T-helper 1 cell treated with Interleukin-12 subunit alpha and Interleukin-12 subunit beta and Interleukin-4 antibody, amounts not matched to agents 30 μg/mL and 1 μg/mL, for 36 hours (primary cell): ENCODE measurements around the gene CHRNA9.

Experiments
- H3K27ac Mint-ChIP-seq: one replicate; pipeline ENCODE4 v1.8.0; 2021; ENCODE audit warnings: mild to moderate bottlenecking, mixed read lengths
- H3K27me3 Mint-ChIP-seq: one replicate; pipeline ENCODE4 v1.8.0; 2021; ENCODE audit warnings: low read depth, mixed read lengths
- H3K36me3 Mint-ChIP-seq: one replicate; pipeline ENCODE4 v1.8.0; 2021; ENCODE audit warnings: low read depth, mixed read lengths
- H3K4me1 Mint-ChIP-seq: one replicate; pipeline ENCODE4 v1.8.0; 2021; ENCODE audit warnings: low read depth, mixed read lengths
- H3K4me3 Mint-ChIP-seq: one replicate; pipeline ENCODE4 v1.8.0; 2021; ENCODE audit warnings: mild to moderate bottlenecking, moderate library complexity, mixed read lengths
- H3K9me3 Mint-ChIP-seq: one replicate; pipeline ENCODE4 v1.8.0; 2021; ENCODE audit warnings: mixed read lengths

Gene CHRNA9

GRCh38 chr4:40321574-40322275, 13.4 kb upstream of the CHRNA9 start:
- Mint-ChIP-seq H3K4me1 (peaks cover 34% of the 10 kb centered on the region), H3K27me3 (no peaks in the 10 kb centered on the region), H3K27ac (peak overlapping the region; percentile 17), H3K9me3 (no peaks in the 10 kb centered on the region), H3K36me3 (no peaks in the 10 kb centered on the region), H3K4me3 (no peak overlapping the region)

- H3K9me3 Mint-ChIP-seq, result no peaks in the 10 kb centered on the region
- H3K4me1 Mint-ChIP-seq, result peaks cover 28% of the 10 kb centered on the region
- no peaks in the 10 kb centered on the region for H3K36me3 Mint-ChIP-seq
- no peak overlapping the region for H3K4me3 Mint-ChIP-seq
- no peak overlapping the region for H3K27ac Mint-ChIP-seq
- H3K27me3 Mint-ChIP-seq, result no peaks in the 10 kb centered on the region
Observed at GRCh38 chr4:40322811-40323210, 12.3 kb upstream of the CHRNA9 start.

GRCh38 chr4:40323866-40324265, 11.3 kb upstream of the CHRNA9 start:
- no peak overlapping the region for H3K27ac Mint-ChIP-seq
- H3K4me1 Mint-ChIP-seq, result peaks cover 28% of the 10 kb centered on the region
- H3K9me3 Mint-ChIP-seq, result no peaks in the 10 kb centered on the region
- no peak overlapping the region for H3K4me3 Mint-ChIP-seq
- peaks cover 3% of the 10 kb centered on the region for H3K27me3 Mint-ChIP-seq
- no peaks in the 10 kb centered on the region for H3K36me3 Mint-ChIP-seq

- no peaks in the 10 kb centered on the region for H3K36me3 Mint-ChIP-seq
- peaks cover 24% of the 10 kb centered on the region for H3K4me1 Mint-ChIP-seq
- H3K27me3 Mint-ChIP-seq, result peaks cover 4% of the 10 kb centered on the region
- no peak overlapping the region for H3K4me3 Mint-ChIP-seq
- no peaks in the 10 kb centered on the region for H3K9me3 Mint-ChIP-seq
- no peak overlapping the region for H3K27ac Mint-ChIP-seq
Observed at GRCh38 chr4:40325406-40326019, 9.6 kb upstream of the CHRNA9 start.

- no peak overlapping the region for H3K27ac Mint-ChIP-seq
- H3K27me3 Mint-ChIP-seq, result peaks cover 9% of the 10 kb centered on the region
- H3K36me3 Mint-ChIP-seq, result no peaks in the 10 kb centered on the region
- H3K4me1 Mint-ChIP-seq, result peaks cover 14% of the 10 kb centered on the region
- H3K4me3 Mint-ChIP-seq, result no peak overlapping the region
- H3K9me3 Mint-ChIP-seq, result no peaks in the 10 kb centered on the region
Observed at GRCh38 chr4:40327340-40327739, 7.8 kb upstream of the CHRNA9 start.

- Mint-ChIP-seq H3K27ac (no peak overlapping the region), H3K27me3 (peaks cover 9% of the 10 kb centered on the region), H3K9me3 (no peaks in the 10 kb centered on the region), H3K4me3 (no peak overlapping the region), H3K4me1 (peaks cover 13% of the 10 kb centered on the region), H3K36me3 (no peaks in the 10 kb centered on the region)
Observed at GRCh38 chr4:40328383-40328782, 6.8 kb upstream of the CHRNA9 start.

- peaks cover 15% of the 10 kb centered on the region for H3K27me3 Mint-ChIP-seq
- H3K27ac Mint-ChIP-seq, result no peak overlapping the region
- H3K9me3 Mint-ChIP-seq, result no peaks in the 10 kb centered on the region
- no peaks in the 10 kb centered on the region for H3K36me3 Mint-ChIP-seq
- H3K4me3 Mint-ChIP-seq, result no peak overlapping the region
- H3K4me1 Mint-ChIP-seq, result peaks cover 7% of the 10 kb centered on the region
Observed at GRCh38 chr4:40329805-40330204, 5.3 kb upstream of the CHRNA9 start.

GRCh38 chr4:40330536-40330935, 4.6 kb upstream of the CHRNA9 start:
- peaks cover 2% of the 10 kb centered on the region for H3K4me1 Mint-ChIP-seq
- no peak overlapping the region for H3K27ac Mint-ChIP-seq
- H3K9me3 Mint-ChIP-seq, result no peaks in the 10 kb centered on the region
- no peak overlapping the region for H3K4me3 Mint-ChIP-seq
- peaks cover 16% of the 10 kb centered on the region for H3K27me3 Mint-ChIP-seq
- H3K36me3 Mint-ChIP-seq, result no peaks in the 10 kb centered on the region

- Mint-ChIP-seq H3K4me3 (no peak overlapping the region), H3K27ac (no peak overlapping the region), H3K9me3 (no peaks in the 10 kb centered on the region), H3K4me1 (no peaks in the 10 kb centered on the region), H3K27me3 (peaks cover 18% of the 10 kb centered on the region), H3K36me3 (no peaks in the 10 kb centered on the region)
Observed at GRCh38 chr4:40331101-40331745, 3.9 kb upstream of the CHRNA9 start.

- Mint-ChIP-seq H3K4me1 (peaks cover 3% of the 10 kb centered on the region), H3K4me3 (no peak overlapping the region), H3K36me3 (no peaks in the 10 kb centered on the region), H3K27ac (no peak overlapping the region), H3K27me3 (peaks cover 18% of the 10 kb centered on the region), H3K9me3 (no peaks in the 10 kb centered on the region)
Observed at GRCh38 chr4:40331961-40332360, 3.2 kb upstream of the CHRNA9 start.

GRCh38 chr4:40333921-40334352, 1.2 kb upstream of the CHRNA9 start:
- Mint-ChIP-seq H3K9me3 (no peaks in the 10 kb centered on the region), H3K27me3 (peaks cover 15% of the 10 kb centered on the region), H3K4me3 (no peak overlapping the region), H3K4me1 (peaks cover 8% of the 10 kb centered on the region), H3K36me3 (no peaks in the 10 kb centered on the region), H3K27ac (no peak overlapping the region)

GRCh38 chr4:40335525-40335894, 377 bp downstream of the CHRNA9 start:
- Mint-ChIP-seq H3K27ac (no peak overlapping the region), H3K4me1 (peaks cover 10% of the 10 kb centered on the region), H3K9me3 (no peaks in the 10 kb centered on the region), H3K4me3 (no peak overlapping the region), H3K27me3 (peaks cover 14% of the 10 kb centered on the region), H3K36me3 (no peaks in the 10 kb centered on the region)

- H3K36me3 Mint-ChIP-seq, result no peaks in the 10 kb centered on the region
- H3K4me3 Mint-ChIP-seq, result no peak overlapping the region
- no peak overlapping the region for H3K27ac Mint-ChIP-seq
- peaks cover 9% of the 10 kb centered on the region for H3K27me3 Mint-ChIP-seq
- H3K4me1 Mint-ChIP-seq, result peaks cover 10% of the 10 kb centered on the region
- H3K9me3 Mint-ChIP-seq, result no peaks in the 10 kb centered on the region
Observed at GRCh38 chr4:40337051-40337450, 1.9 kb downstream of the CHRNA9 start.

GRCh38 chr4:40337523-40337922, 2.4 kb downstream of the CHRNA9 start:
- Mint-ChIP-seq H3K36me3 (peaks cover 3% of the 10 kb centered on the region), H3K27me3 (peaks cover 9% of the 10 kb centered on the region), H3K27ac (no peak overlapping the region), H3K4me3 (no peak overlapping the region), H3K9me3 (peaks cover 3% of the 10 kb centered on the region), H3K4me1 (peaks cover 10% of the 10 kb centered on the region)

- Mint-ChIP-seq H3K4me1 (peaks cover 10% of the 10 kb centered on the region), H3K9me3 (peaks cover 10% of the 10 kb centered on the region), H3K27me3 (peaks cover 3% of the 10 kb centered on the region), H3K36me3 (peaks cover 3% of the 10 kb centered on the region), H3K4me3 (no peak overlapping the region), H3K27ac (no peak overlapping the region)
Observed at GRCh38 chr4:40340030-40340429, 4.9 kb downstream of the CHRNA9 start.
